T-helper 17 cell (primary cell): Measurements from ENCODE around the gene MINPP1. TPM values are rescaled to one million over a fixed set of nuclear protein-coding genes. Genes with fewer than 3 reads are reported as not detected.
A peak's percentile ranks its signal among the peaks of the same experiment; 100 is the strongest.

Source experiments
- ATAC-seq: fragments of 150-1000 bp; cut with Tn5 transposase; 2 replicates; pipeline ENCODE4 v1.10.0; 2021; ENCODE audit warnings: mild to moderate bottlenecking, moderate library complexity
- DNase-seq, 3 donors: peaks; one replicate each; pipeline versions ENCODE4 v3.0.0 to v3.0.0-alpha.2; 2020 to 2021
- H3K9me3 ChIP-seq: one replicate; pipeline ENCODE4 v1.7.0; 2013; ENCODE audit warnings: low read length, mild to moderate bottlenecking; ENCODE audit not compliant: control insufficient read depth, poor library complexity, severe bottlenecking
- H3K27ac Mint-ChIP-seq: one replicate; pipeline ENCODE4 v1.8.0; 2022; ENCODE audit warnings: mild to moderate bottlenecking, moderate library complexity, mixed read lengths
- H3K27me3 Mint-ChIP-seq: one replicate; pipeline ENCODE4 v1.8.0; 2022; ENCODE audit warnings: mixed read lengths
- H3K36me3 Mint-ChIP-seq: one replicate; pipeline ENCODE4 v1.8.0; 2022; ENCODE audit warnings: low read depth, mixed read lengths
- H3K4me1 Mint-ChIP-seq: one replicate; pipeline ENCODE4 v1.8.0; 2022; ENCODE audit warnings: mild to moderate bottlenecking, mixed read lengths
- H3K4me3 Mint-ChIP-seq: one replicate; pipeline ENCODE4 v1.8.0; 2022; ENCODE audit warnings: mild to moderate bottlenecking, moderate library complexity, mixed read lengths
- total RNA-seq, 4 donors: library from RNA in 2 of 4; stranded (reverse) in 2 of 4; gene quantifications; one replicate each; pipeline ENCODE4 v1.2.3 and lab custom pipeline; 2022 to 2026

The MINPP1 gene
- total RNA-seq, 2 donors from 2014 or later: 2.2 to 2.3 TPM

DNA sequence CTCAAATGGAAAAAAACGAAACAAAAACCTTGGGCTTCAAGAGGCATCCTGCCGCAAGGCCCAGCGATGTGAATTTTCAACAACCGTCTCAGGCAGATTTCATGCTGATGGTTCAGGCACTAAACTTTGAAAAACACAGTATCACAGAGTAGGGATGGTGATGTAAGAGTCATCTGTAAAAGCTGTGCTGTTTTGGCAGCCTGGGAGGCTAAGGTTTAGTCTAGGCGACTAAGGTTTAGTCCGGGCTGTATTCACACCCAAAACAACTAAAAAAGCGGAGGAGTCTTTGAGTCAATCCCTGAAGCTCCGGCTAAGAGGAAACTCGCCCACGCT lies 420 bp upstream of the MINPP1 start:
- no peaks in the 10 kb centered on the region for H3K9me3 ChIP-seq
- peaks cover 13% of the 10 kb centered on the region for H3K4me1 Mint-ChIP-seq
- H3K27ac Mint-ChIP-seq: peak overlapping the region; percentile 88
- H3K27me3 Mint-ChIP-seq: peaks cover 7% of the 10 kb centered on the region
- DNase-seq (no peak), ATAC-seq (no peak)
- peaks cover 3% of the 10 kb centered on the region for H3K36me3 Mint-ChIP-seq
- peak overlapping the region; percentile 93 for H3K4me3 Mint-ChIP-seq

- no peaks in the 10 kb centered on the region for H3K9me3 ChIP-seq
- DNase-seq: peak; percentile 14 to 15 (median 15)
- Mint-ChIP-seq H3K27ac (peak overlapping the region; percentile 88), H3K36me3 (peaks cover 3% of the 10 kb centered on the region), H3K27me3 (peaks cover 7% of the 10 kb centered on the region), H3K4me3 (peak overlapping the region; percentile 93), H3K4me1 (peaks cover 13% of the 10 kb centered on the region)
- peak; percentile 69 for ATAC-seq
Observed at GRCh38 chr10:87505366-87506111, 846 bp downstream of the MINPP1 start.

DNA sequence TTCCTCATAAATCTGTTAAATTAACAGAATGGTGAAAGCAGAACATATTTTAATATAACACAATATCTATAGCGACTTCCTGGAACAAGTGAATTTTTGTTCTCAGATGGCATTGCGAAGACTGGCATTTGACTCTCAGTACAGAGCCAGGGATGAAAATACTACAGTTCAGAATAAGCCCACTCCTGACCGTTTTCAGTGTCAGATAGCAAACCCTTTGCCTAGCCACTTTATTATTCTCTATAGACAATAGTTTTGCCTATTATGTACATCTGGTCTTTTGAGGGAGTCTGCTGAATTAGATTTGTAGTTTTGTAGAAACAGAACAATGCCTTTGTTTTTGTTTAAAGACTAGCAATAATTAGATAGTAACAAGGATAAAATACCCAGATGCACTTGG lies 2.3 kb downstream of the MINPP1 start:
- Mint-ChIP-seq H3K27ac (no peak overlapping the region), H3K4me3 (no peak overlapping the region), H3K27me3 (peaks cover 4% of the 10 kb centered on the region), H3K36me3 (peaks cover 3% of the 10 kb centered on the region), H3K4me1 (peaks cover 16% of the 10 kb centered on the region)
- H3K9me3 ChIP-seq: no peaks in the 10 kb centered on the region
- ATAC-seq (no peak), DNase-seq (no peak)

DNA sequence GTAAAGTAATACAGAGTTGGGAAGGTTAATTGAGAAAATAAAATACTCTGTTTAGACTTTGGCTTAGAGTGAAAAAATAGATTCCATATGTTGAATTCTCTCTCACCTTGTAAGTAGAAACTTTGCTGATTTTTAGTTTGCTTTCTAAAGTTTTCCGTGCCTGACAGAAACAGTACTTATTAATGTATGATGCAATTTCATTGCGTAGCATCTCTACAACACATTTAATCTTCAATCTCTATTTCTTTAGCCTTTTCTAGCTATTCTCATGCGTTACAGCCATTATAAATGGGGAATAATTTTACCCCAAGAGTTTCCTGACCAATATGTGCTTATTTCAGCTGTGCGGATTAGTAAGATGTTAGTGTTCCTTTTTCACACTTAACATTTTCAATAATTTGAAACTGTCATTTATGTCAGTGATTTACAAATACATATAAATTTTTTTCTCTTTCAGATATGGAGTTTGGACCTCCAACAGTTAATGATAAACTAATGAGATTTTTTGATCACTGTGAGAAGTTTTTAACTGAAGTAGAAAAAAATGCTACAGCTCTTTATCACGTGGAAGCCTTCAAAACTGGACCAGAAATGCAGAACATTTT lies 3.3 kb downstream of the MINPP1 start:
- Mint-ChIP-seq H3K27me3 (no peaks in the 10 kb centered on the region), H3K36me3 (peaks cover 5% of the 10 kb centered on the region), H3K27ac (no peak overlapping the region), H3K4me3 (no peak overlapping the region), H3K4me1 (peaks cover 20% of the 10 kb centered on the region)
- ATAC-seq (no peak), DNase-seq (no peak)
- H3K9me3 ChIP-seq: no peaks in the 10 kb centered on the region

- DNase-seq (no peak), ATAC-seq (no peak)
- H3K27me3 Mint-ChIP-seq: no peaks in the 10 kb centered on the region
- H3K27ac Mint-ChIP-seq: no peak overlapping the region
- H3K9me3 ChIP-seq: no peaks in the 10 kb centered on the region
- no peak overlapping the region for H3K4me3 Mint-ChIP-seq
- peaks cover 20% of the 10 kb centered on the region for H3K4me1 Mint-ChIP-seq
- H3K36me3 Mint-ChIP-seq: peaks cover 5% of the 10 kb centered on the region
Observed at GRCh38 chr10:87508837-87509236, 4.1 kb downstream of the MINPP1 start.

DNA sequence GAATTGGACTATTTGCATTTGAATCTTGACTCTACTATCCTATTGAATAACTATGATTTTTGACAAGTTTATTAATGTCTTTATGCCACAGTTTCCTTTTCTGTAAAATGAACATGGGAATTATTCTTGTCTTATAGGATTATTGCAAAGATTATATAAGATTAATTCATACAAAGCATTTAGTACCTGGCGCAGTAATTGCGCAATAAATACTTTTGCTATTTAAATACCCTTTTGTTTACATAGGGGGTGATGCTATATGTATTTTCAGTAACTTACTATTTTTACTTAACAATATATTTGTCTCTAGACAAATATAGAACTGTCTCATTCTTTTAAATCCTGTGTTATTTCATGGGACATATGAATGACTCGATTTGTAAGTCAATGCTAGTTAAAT lies 5.3 kb downstream of the MINPP1 start:
- H3K9me3 ChIP-seq: no peaks in the 10 kb centered on the region
- ATAC-seq (no peak), DNase-seq (no peak)
- Mint-ChIP-seq H3K36me3 (peaks cover 6% of the 10 kb centered on the region), H3K4me1 (peaks cover 20% of the 10 kb centered on the region), H3K4me3 (no peak overlapping the region), H3K27me3 (no peaks in the 10 kb centered on the region), H3K27ac (no peak overlapping the region)

DNA sequence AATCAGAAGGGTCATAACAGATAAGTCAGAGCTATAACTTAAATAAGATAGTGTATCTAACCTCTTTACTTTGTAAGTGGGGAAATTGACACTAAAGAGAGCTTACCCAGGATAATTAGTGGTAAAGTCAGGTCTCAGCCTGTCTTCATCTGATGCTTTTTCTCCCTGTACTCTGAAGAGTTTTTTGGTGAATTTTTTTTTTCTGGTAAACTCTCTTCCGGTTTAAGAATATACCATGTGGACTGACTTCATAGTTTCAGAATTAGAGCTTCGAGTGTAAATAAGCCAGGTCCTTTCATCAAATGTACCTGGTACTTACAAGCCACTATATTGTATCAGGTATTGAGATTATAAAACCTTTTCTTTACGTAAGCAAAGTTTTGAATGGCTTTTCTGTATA lies 6.8 kb downstream of the MINPP1 start:
- no peaks in the 10 kb centered on the region for H3K9me3 ChIP-seq
- H3K27me3 Mint-ChIP-seq: no peaks in the 10 kb centered on the region
- H3K4me3 Mint-ChIP-seq: no peak overlapping the region
- ATAC-seq (no peak), DNase-seq (no peak)
- H3K27ac Mint-ChIP-seq: no peak overlapping the region
- peaks cover 9% of the 10 kb centered on the region for H3K36me3 Mint-ChIP-seq
- H3K4me1 Mint-ChIP-seq: peaks cover 8% of the 10 kb centered on the region

DNA sequence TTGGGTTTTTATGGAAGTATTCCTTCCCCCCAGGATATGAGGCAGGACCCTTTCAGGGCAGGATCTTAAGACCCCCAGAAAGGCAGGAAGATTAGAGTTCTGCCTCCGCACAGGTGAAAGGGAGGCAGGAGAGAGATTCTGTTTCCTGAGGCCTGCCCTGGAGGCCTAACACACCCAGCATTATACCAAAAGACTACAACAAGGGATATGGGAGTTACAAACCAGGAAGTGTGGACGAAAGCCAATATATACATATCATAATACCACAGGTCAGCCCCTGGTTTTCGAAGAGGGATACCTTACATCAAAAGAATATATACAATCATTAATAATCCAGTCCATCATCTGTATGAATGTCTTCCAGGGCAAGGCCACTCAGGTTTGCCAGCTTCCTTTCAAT lies 14.2 kb downstream of the MINPP1 start:
- Mint-ChIP-seq H3K36me3 (peaks cover 17% of the 10 kb centered on the region), H3K27me3 (no peaks in the 10 kb centered on the region)
- ATAC-seq: no peak

DNA sequence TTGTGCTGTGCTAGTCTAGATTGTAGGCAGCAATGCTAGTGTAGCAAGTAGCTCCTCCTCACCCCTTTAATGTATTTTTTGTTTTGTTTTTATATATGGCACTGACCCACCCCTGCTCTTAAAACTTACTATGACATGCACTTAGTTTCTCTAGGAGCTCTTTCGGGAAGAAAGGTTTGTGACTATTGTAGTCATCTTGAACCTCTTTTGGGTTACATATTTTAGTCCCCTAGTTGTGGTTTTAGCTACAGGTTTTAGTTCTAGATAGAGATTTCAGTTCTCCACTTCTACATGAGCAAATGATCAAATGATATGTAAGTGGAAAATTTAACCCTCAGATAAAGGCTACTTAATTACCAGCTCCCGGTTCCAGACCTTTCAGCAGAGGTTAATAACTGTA lies 14.9 kb downstream of the MINPP1 start:
- H3K27ac Mint-ChIP-seq: no peak overlapping the region
- no peaks in the 10 kb centered on the region for H3K27me3 Mint-ChIP-seq
- peaks cover 2% of the 10 kb centered on the region for H3K4me1 Mint-ChIP-seq
- DNase-seq (no peak), ATAC-seq (no peak)
- H3K4me3 Mint-ChIP-seq: no peak overlapping the region
- no peaks in the 10 kb centered on the region for H3K9me3 ChIP-seq
- H3K36me3 Mint-ChIP-seq: peaks cover 21% of the 10 kb centered on the region

More for the DNA sequence above, 14.2 kb downstream of the MINPP1 start:
- peaks cover 2% of the 10 kb centered on the region for H3K4me1 Mint-ChIP-seq
- no peak overlapping the region for H3K4me3 Mint-ChIP-seq
- no peak for DNase-seq
- no peak overlapping the region for H3K27ac Mint-ChIP-seq
- no peaks in the 10 kb centered on the region for H3K9me3 ChIP-seq

DNA sequence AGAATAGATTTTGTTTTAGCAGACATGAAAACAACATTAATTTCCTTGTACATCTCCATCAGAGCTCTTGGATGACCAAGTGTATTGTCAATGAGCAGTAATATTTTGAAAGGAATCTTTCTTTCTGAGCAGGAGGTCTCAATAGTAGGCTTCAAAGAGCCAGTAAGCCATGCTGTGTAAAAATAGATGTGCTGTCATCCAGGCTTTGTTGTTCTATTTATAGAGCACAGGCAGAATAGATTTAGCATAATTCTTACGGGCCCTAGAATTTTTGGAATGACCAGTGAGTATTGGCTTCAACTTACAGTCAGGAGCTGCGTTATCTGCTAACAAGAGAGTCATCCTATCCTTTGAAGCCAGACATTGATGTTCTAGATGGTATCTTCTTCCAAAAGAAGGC lies 19.0 kb downstream of the MINPP1 start:
- DNase-seq: no peak
- H3K27ac Mint-ChIP-seq: no peak overlapping the region
- H3K36me3 Mint-ChIP-seq: peaks cover 13% of the 10 kb centered on the region

GRCh38 chr10:87524296-87524695 lies 19.6 kb downstream of the MINPP1 start:
- Mint-ChIP-seq H3K27ac (no peak overlapping the region), H3K27me3 (no peaks in the 10 kb centered on the region), H3K4me1 (peaks cover 4% of the 10 kb centered on the region), H3K4me3 (no peak overlapping the region), H3K36me3 (peaks cover 13% of the 10 kb centered on the region)
- DNase-seq (no peak), ATAC-seq (no peak)
- H3K9me3 ChIP-seq: no peaks in the 10 kb centered on the region

More for the DNA sequence above, 19.0 kb downstream of the MINPP1 start:
- H3K4me3 Mint-ChIP-seq: no peak overlapping the region
- H3K9me3 ChIP-seq: no peaks in the 10 kb centered on the region
- H3K27me3 Mint-ChIP-seq: no peaks in the 10 kb centered on the region
- ATAC-seq: no peak
- H3K4me1 Mint-ChIP-seq: peaks cover 4% of the 10 kb centered on the region

GRCh38 chr10:87531908-87532622 lies 27.4 kb downstream of the MINPP1 start:
- Mint-ChIP-seq H3K4me3 (no peak overlapping the region), H3K4me1 (peaks cover 5% of the 10 kb centered on the region), H3K36me3 (peaks cover 4% of the 10 kb centered on the region), H3K27me3 (no peaks in the 10 kb centered on the region), H3K27ac (peak overlapping the region; percentile 21)
- DNase-seq (no peak), ATAC-seq (no peak)
- H3K9me3 ChIP-seq: no peaks in the 10 kb centered on the region

- H3K27ac Mint-ChIP-seq: no peak overlapping the region
- H3K27me3 Mint-ChIP-seq: no peaks in the 10 kb centered on the region
- H3K4me1 Mint-ChIP-seq: peaks cover 8% of the 10 kb centered on the region
- ATAC-seq (no peak), DNase-seq (no peak)
- H3K9me3 ChIP-seq: no peaks in the 10 kb centered on the region
- H3K4me3 Mint-ChIP-seq: no peak overlapping the region
- peaks cover 3% of the 10 kb centered on the region for H3K36me3 Mint-ChIP-seq
Observed at GRCh38 chr10:87532696-87533095, 28.0 kb downstream of the MINPP1 start.
